HepG2 (cell line): ENCODE data around the gene TLDC2.
"Not testable (repeated sequence)": the region's sequence is repeated elsewhere in the genome, so short reads cannot be mapped to it uniquely, and the experiment has no call there.

Experiments
- BHLHE40 ChIP-seq: IDR thresholded peaks from 2 replicates; pipeline ENCODE4 v1.6.1; 2011; ENCODE audit warnings: low read length, improper control_type of control experiment
- CREB3 ChIP-seq: sonication (generic); formaldehyde crosslinking; IDR thresholded peaks from 2 replicates; pipeline ENCODE4 v1.5.0; 2020; ENCODE audit warnings: missing genetic modification reagents
- EZH2 ChIP-seq: conservative IDR thresholded peaks from 2 replicates; pipeline ENCODE4 v1.6.1; 2012; ENCODE audit warnings: mild to moderate bottlenecking, low read depth, low read length, moderate library complexity
- MAX ChIP-seq: IDR thresholded peaks from 2 replicates; pipeline ENCODE4 v1.6.1; 2012; ENCODE audit warnings: inconsistent platforms
- MTA3 ChIP-seq: sonication (generic); formaldehyde crosslinking; IDR thresholded peaks from 2 replicates; pipeline ENCODE4 v1.4.0; 2020; ENCODE audit warnings: missing genetic modification reagents
- POLR2A ChIP-seq, 2 experiments: IDR thresholded peaks; 2 replicates each; pipeline ENCODE4 v1.6.1; 2011; ENCODE audit warnings: low read depth in 2 of 2, low read length in 2 of 2, mild to moderate bottlenecking in 1 of 2, moderate library complexity in 1 of 2; ENCODE audit not compliant: insufficient read depth in 1 of 2
- POLR2AphosphoS5 ChIP-seq: IDR thresholded peaks from 2 replicates; pipeline ENCODE4 v1.6.1; 2012; ENCODE audit warnings: low read depth, low read length
- RNF219 ChIP-seq: sonication (generic); formaldehyde crosslinking; IDR thresholded peaks from 2 replicates; pipeline ENCODE4 v1.5.0; 2020; ENCODE audit warnings: mild to moderate bottlenecking, missing genetic modification reagents
- SRSF1 ChIP-seq: fragments of 200-400 bp; formaldehyde crosslinking; optimal IDR thresholded peaks from 2 replicates; pipeline ENCODE3; 2017; ENCODE audit warnings: mild to moderate bottlenecking, low read depth, low read length, moderate library complexity
- TAF1 ChIP-seq: sonication (generic); formaldehyde crosslinking; IDR thresholded peaks from 2 replicates; pipeline ENCODE4 v1.4.0; 2020; ENCODE audit warnings: missing genetic modification reagents
- ZNF761 ChIP-seq: sonication (generic); formaldehyde crosslinking; conservative IDR thresholded peaks from 2 replicates; pipeline ENCODE4 v1.4.0; 2020; ENCODE audit warnings: mild to moderate bottlenecking, missing genetic modification reagents
- ZNF766 ChIP-seq: sonication (generic); formaldehyde crosslinking; IDR thresholded peaks from 2 replicates; pipeline ENCODE4 v1.5.0; 2020; ENCODE audit warnings: missing genetic modification reagents, borderline replicate concordance

- not testable (repeated sequence) for TF ChIP-seq POLR2A (IDR thresholded peaks at IDR 0.05; ENCODE audit: insufficient read depth in 1 of 2, low read depth in 2 of 2, low read length in 2 of 2); SRSF1; MAX; POLR2AphosphoS5; RNF219 (CRISPR knock-in tag); ZNF766 (CRISPR knock-in tag); CREB3 (CRISPR knock-in tag); MTA3 (CRISPR knock-in tag); BHLHE40; TAF1 (CRISPR knock-in tag); EZH2; ZNF761 (CRISPR knock-in tag)
These were observed 56.1 kb downstream of the TLDC2 start for GRCh38 chr20:36932067-36932466.
